Measurements from ENCODE around the gene OTUB1.
A peak's percentile ranks its signal among the peaks of the same experiment; 100 is the strongest.
"Not testable (repeated sequence)": the region's sequence is repeated elsewhere in the genome, so short reads cannot be mapped to it uniquely, and the experiment has no call there.

The OTUB1 gene, protein sequence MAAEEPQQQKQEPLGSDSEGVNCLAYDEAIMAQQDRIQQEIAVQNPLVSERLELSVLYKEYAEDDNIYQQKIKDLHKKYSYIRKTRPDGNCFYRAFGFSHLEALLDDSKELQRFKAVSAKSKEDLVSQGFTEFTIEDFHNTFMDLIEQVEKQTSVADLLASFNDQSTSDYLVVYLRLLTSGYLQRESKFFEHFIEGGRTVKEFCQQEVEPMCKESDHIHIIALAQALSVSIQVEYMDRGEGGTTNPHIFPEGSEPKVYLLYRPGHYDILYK

DNA sequence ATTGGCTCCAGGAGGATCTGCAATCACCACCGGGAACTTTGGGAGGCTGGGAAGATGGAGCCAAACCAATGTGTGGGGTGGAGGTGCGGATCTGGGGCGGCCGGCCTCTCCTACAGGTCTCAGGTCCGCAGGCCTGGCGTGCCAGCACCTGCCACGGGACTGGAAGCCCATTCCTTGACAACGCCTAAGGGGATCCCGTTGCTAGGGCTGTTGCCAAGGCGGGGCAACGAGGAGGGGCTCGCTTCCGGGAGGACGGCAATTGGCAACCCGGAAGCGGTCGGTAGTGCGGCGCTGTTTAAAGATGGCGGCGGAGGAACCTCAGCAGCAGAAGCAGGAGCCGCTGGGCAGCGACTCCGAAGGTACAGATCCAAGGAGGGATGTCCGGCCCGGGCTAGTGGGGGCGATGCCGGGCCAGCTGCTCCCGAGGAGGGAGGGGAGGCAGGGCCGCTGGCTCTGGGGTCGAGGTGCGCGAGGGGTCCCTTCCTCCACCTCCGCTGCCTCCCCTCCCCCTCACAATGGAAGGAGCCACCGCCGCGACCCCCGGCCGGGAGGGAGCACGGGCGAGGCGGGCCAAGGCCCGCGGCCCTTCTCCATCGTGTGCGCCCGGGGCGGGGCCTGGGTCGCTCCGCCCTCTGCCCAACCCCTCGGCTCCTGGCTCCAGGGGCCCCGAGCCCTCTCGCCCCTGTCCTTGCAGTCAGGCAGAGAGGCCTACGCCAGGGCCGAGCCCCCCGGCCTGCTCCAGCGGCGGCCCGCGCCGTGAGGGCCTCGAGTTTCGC is at the start of gene OTUB1:
TSS of gene OTUB1 (plus strand) at position 283 of the 776 bp plus-strand sequence. CDS start at position 302, 19 bp downstream.
- peak; percentile 94 for DNase-seq (ENCODE audit: low spot score)

DNA sequence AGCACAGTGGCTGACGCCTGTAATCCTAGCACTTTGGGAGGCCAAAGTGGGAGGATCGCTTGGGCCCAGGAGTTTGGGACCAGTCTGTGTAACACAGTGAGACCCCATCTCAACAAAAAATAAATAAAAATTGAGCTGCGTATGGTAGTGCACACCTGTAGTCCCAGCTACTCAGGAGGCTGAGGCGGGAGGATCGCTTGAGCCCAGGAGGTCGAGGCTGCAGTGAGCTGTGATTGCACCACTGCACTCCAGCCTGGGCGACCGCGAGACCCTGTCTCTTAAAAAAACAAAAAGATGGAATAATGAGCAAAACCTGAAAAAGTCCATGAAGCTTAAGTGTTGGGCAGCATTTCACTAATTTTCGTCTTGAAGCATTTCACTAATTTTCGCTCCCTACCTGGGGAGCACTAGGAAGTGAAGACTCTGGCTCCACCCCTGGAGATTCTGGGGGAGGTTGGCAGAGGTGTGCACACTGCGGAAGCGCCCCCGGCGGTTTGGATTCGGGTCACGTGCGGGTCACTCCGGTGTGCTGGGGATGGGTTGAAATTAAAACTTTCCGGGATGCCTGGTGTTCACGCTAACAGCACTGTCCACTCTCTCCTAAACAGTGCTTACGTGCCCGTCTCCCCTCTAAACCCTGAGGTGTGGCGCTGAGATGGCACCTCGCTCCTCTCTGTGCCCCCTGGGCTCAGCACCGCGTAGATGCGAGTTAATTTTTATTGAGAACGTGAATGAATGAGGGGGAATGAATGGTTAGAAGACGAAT is 48.3 kb upstream of the OTUB1 start:
- peak; percentile 52 for DNase-seq (ENCODE audit: low spot score)

DNA sequence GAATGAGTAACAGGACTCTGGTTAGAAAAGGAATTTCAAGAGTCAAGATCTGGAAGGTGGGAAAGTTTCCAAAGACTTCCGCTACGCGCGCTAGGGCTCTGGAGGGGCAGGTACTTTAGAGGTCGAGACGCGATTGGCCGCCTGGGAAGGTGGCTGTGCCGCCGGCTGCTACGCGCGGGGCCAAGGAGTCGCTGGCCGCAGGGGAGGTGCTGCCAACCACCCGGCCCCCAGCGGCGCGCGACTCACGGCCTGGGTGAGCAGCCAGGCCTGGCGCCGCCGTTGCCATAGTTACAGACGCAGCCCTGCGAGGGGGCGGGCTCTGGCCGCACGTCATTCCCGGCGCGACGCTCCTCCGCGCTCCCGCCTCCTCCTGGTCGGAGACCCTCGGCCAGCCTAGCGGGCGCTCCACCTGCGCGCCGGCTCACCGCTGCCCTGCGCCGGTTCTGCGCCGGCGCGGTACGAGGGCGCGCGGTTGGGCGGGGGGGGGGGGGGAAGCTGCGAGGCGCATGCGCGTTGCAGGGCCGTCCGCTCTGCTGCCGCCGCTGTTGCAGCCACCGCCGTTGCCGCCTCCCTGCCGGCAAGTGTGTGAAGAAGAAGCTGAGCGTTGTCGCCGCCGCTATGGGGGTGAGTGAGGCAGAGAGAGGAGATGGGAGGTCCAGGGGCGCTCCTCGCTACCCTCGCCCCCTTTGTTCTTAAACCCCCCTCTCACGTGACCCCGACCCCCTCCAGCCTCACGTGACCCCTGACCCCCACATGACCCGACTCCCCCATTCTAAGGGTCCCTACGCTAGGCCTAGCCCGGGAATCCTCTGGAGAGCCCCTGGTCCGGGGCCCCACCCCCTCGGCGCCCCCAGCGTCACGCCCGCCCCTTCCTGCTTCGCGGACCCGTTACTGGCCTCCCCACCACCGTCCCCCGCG is 47.5 kb upstream of the OTUB1 start, which contains the start of gene NAA40:
TSS of gene NAA40 (plus strand) at position 524 of the 918 bp plus-strand sequence. CDS start at position 619, 95 bp downstream.
- peak; percentile 92 for DNase-seq (ENCODE audit: low spot score)

DNA sequence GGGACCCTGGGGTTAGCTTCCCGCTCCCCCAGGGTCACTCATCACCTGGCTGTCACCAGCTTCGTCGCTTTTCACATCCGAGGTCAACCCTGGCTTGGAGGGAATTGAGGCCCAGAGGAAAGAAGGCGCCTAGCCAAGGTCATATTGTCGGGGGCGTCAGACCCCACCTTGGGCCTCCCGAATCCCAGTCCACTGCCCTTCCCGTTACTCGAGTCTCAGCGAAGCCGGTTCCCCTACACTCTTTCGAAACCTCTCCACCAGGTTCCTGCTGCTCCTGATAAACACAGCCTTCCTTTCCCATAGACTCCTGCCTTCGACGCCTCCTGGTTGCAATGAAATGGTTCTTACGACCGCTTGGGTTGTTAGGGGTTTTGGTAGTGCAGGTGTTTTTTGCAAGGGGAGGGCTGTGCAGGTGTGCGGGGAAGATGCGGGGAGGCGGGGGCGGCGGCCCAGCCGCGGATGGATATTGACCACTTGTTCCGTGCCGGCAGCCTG is 46.8 kb upstream of the OTUB1 start:
- DNase-seq (ENCODE audit: low spot score) = peak; percentile 37

DNA sequence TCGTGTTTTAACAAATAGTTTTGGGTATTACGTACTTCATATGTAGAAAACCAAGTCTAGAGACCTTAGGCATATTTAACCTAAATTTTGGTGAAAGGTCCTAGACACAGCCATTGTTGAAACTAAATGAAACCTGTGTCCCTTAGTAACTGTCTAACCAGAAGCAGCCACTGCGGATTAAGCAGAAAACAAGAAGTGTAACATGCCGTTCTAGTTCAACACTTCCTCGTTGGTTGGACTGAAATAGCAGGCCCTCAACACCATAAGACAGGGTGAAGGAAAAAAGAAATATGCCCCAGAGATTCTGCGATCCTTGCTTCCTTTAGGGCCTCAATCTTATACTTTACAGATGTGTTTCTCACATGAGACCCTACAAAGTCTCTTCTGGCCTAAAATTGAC is 45.5 kb upstream of the OTUB1 start:
- no peak for DNase-seq (ENCODE audit: low spot score)

DNA sequence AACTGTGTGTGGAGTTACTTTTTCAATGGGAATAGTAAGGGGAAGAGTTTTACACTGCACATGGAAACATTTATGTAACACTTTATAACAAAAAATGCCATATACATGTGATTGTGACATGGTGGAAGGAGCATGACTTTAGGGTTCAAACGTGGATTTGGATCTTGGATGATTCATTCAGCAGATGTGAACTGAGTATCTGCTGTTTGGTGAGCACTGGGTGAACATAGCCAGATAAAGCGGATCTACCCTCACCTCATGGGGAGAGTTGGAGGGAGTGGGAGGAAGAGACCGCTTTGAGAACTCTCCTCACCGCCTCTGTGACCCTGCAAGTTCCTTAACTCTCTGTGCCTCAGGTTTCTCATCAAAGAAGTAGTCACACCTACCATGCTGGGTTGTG is 44.3 kb upstream of the OTUB1 start:
- no peak for DNase-seq (ENCODE audit: low spot score)

DNA sequence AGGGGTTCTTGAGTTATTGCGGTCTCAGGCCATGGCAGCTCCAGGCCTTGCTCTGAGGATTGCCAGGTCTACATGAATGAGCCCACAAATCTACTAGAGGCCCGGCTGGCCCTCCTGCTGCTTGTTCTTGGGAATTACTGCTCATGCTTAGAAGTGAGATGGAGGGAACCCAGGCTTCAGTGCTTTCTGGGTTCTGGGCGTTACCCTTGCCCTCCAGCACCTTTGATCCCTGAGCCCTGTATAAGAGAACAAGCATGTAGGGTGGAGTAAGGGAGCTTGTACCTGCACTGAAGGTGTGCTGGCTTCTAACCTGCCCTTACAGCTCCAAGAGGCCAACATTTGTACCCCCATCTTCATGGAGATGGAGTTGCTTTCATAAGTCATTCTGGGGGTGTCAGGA is 43.4 kb upstream of the OTUB1 start:
- DNase-seq (ENCODE audit: low spot score) = no peak

DNA sequence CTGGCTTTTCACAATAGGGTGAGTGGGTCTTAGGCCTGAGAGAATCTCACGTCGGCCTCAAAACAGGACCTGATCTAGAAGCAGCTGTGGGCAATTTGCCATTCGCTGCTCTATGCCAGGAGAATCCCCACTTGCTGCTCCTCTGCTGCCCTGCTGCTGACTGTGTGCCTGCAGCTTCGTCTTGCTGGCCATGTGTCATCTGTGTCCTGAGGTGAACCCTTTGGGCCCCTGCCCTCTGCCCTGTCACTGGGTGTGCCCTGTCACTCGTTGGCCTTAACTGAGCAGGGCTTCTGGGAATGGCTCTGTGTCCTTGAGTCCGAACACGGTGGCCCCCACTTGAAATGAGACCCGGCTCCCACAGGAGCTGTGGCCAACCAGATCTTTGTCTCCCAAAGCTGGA is 41.3 kb upstream of the OTUB1 start:
- DNase-seq (ENCODE audit: low spot score) = peak; percentile 55

DNA sequence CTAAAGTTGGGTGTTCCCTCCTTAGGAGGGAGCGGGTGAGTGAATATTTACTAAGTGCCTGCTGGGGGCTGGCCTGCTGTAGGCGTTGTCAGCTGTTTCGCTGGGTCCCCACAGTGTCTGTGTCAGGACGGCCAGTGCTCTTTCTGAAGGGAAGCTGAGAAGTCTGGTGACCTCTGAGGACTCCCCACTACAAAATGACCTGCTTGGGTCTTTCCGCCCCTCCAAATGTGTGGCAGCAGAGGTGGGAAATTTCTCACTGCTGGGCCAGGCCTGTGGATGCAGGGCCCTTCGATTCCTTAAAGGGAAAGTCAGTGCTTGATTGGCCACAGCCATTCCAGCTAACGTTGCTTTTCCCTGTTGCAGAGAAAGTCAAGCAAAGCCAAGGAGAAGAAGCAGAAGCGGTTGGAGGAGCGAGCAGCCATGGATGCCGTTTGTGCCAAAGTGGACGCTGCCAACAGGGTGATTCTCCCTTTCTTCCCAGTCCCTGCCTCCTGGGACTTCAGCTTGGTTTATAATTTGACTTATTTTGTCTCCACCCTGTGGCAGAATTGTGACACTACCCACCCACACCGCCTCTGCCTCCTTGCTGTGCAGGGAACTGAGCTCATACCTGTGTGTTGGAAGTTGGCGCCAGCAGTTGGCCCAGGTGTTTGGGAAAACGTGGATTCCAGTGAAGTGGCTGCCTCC is 40.6 kb upstream of the OTUB1 start:
- peak; percentile 78 for DNase-seq (ENCODE audit: low spot score)

DNA sequence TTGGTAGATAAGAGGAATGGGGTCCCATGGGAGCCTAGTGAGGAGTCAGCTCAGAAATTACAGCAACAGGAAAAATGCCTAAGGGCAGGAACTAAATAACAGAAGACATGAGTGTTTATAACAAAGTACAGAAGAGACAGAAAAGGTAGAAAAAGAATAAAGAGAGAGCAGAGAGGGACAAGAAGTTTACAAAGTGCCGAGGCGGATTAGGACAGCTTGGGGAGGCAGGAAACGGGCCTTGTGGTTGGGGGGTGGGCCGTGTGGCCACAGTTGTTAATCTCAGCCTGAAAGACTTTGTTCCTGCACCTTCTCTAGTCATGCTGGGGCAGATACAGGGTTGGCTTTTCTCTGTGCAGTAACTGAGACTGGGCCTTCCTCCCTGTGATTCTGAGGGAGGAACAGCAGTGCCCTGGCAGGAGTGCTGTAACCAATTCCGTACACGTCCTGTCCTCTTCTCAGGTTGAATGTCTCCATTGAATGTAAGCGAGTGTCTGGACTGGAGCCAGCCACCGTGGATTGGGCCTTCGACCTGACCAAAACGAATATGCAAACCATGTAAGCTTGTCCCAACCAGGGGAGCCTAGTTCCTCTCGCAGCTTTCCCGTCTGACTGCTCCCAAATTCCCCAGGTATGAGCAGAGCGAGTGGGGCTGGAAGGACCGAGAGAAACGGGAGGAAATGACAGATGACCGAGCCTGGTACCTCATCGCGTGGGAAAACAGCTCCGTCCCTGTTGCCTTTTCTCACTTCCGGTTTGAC is 34.3 kb upstream of the OTUB1 start:
- DNase-seq (ENCODE audit: low spot score) = no peak

DNA sequence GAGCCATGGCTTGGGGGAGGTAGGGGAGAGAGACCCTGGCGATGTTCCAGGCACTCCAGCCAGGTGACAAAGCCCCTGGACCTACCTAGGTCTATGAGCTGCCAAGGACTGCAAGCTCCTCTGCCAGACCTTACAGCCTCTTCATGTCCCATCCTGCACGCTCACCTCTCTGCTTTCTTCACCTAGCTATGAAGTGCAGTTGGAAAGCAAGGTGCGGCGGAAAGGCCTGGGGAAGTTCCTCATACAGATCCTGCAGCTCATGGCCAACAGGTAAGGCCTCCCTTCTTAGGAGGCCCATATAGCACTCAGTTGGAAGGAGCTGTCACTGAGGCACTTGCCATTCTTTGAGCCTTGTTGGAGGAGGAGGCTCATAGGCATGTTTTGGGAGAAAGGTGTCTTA is 33.7 kb upstream of the OTUB1 start:
- DNase-seq (ENCODE audit: low spot score) = no peak

DNA sequence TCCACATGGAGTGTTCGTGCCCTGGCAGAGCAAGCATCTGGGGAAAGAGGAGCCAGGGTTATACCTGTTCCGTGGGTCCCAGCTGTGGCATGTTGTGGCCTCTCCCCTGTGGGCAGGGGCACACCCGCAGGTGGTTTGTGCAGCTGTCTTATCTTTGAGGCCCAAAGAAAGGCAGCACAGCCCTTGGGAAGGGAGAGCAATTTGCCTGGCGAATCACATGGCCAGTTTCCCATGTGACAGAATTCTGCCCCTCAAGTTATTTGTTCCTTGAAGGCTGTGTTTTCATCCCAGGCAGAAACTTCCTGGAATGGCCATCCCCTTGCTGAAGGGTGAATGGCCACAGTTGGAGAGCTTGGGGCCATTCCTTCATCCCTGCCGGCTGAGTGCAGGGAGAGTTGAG is 28.2 kb upstream of the OTUB1 start:
- DNase-seq (ENCODE audit: low spot score) = no peak

DNA sequence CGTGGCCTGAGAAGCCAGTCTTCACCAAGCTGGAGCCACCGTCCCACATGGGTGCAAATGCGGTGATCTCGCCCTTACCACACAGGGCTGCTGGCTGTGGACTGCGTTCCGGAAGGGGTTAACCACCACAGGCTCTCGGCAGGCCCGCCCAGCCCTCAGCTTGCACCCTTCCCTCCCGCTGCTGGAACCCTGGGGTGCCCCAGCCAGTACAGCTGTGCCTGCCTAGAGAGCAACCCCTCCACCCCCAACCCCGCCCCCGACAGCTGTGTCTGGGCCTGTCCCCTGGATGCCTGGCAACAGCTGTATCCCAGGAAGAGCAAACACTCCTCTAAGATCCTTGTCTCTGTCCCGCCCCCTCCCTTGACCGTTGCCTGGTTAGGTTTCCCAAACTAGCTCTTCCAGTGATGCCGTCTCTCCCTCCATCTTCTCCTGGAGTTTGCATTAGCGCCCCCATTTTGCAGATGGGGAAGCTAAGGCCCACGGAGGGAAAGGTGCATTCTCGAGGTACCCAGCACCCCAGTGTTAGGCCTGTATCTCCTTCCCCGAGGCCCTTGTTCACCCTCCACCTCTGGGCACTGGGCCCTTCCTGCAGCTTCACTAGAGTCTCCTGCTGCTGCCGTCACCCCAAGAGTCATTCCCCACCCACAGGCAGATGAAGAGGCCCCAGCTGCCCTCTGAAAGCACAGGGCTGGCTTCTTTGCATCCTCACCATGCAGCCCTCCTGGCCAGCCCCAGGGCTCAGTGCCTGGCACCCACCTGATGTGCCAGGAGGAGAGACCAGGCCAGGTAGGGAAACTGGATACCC is 24.4 kb upstream of the OTUB1 start:
- peak; percentile 36 for DNase-seq (ENCODE audit: low spot score)

DNA sequence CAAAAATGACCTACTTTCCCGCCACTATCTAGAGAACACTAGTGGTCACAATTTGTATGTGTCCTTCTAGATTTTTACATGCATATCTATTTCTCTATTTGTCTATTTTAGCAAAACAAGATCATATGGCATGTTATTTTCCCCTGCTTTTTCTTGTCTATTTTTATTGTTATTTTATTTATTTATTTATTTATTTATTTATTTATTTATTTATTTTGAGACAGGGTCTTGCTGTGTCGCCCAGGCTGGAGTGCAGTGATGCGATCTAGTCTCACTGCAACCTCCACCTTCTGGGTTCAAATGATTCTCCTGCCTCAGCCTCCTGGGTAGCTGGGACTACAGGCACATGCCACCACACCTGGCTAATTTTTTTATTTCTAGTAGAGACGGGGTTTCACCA is 22.3 kb upstream of the OTUB1 start:
- DNase-seq (ENCODE audit: low spot score) = not testable (repeated sequence)

DNA sequence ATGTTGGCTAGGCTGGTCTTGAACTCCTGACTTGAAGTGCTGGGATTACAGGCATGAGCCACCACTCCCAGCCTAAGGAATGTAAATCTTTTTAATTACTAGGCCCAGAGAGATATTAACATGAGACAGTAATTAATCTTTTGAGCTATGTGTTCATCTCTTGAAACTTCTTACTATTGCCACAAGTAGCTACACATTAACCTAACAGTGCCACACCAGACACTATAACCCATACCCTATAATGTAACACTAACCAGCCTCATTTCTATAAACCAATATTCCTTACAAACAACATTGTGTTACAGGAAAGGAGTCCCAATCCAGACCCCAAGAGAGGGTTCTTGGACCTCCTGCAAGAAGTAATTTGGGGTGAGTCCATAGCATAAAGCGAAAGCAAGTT is 19.8 kb upstream of the OTUB1 start:
- no peak for DNase-seq (ENCODE audit: low spot score)

DNA sequence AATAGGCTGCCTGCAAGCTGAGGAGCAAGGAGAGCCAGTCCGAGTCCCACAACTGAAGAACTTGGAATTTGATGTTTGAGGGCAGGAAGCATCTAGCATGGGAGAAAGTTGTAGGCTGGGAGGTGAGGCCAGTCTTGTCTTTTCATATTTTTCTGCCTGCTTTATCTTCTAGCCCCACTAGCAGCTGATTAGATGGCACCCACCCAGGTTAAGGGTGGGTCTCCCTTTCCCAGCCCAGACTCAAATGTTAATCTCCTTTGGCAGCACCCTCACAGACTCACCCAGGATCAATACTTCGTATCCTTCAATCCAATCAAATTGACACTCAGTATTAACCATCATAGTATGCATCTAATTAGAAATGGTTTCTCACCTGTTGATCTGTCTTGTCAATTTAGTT is 16.8 kb upstream of the OTUB1 start:
- DNase-seq (ENCODE audit: low spot score) = no peak

DNA sequence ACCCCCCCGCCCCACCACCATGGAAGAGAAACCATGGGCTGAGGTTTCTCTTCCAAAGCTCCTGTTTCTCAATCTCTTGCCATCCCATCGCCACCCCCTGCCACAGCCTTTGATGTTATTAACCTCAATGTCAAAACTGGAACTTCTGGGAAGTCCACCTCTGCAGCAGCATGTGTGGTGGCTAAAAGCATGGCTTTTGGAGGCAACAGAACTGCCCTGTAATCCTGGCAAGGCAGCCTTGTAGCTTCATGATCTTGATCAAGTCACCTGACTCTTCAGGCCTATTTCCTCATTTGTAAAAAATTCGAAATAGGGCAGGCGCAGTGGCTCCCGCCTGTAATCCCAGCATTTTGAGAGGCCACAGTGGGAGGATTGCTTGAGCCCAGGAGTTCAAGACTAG is 15.3 kb upstream of the OTUB1 start:
- no peak for DNase-seq (ENCODE audit: low spot score)

DNA sequence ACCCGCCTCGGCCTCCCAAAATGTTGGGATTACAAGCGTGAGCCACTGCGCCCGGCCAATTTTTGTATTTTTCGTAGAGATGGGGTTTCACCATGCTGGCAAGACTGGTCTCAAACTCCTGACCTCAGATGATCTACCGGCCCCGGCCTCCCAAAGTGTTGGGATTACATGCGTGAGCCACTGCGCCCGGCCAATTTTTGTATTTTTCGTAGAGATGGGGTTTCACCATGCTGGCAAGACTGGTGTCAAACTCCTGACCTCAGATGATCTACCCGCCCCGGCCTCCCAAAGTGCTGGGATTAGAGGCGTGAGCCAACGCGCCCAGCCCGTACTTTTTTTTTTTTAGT is 12.4 kb upstream of the OTUB1 start:
- DNase-seq (ENCODE audit: low spot score) = not testable (repeated sequence)
